AG04449 (cell line): ENCODE data around the gene RBM11.

Source experiments
- CTCF ChIA-PET: fragments of 350-600 bp; formaldehyde crosslinking; extraction: SDS; loops from one replicate; lab custom pipeline; 2021; ENCODE audit warnings: antibody characterized with exemption; lab: Yijun Ruan, JAX
- POLR2A ChIA-PET: fragments of 400-600, 350-600 bp; formaldehyde crosslinking; extraction: SDS; loops from one replicate; lab custom pipeline; 2020; ENCODE audit warnings: antibody characterized with exemption, inconsistent platforms; lab: Yijun Ruan, JAX
- DNase-seq: peaks from one replicate; pipeline ENCODE4 v3.0.0-alpha.2; 2010; ENCODE audit warnings: low read depth, low spot score
- H3K4me3 ChIP-seq: 2 replicates; pipeline ENCODE4 v1.5.1; 2011; ENCODE audit warnings: low read depth, mild to moderate bottlenecking, control low read depth, low read length
- TF ChIP-seq, protein P1 (sequence below): IDR thresholded peaks from one replicate; pipeline ENCODE4 v1.5.1; 2011; ENCODE audit warnings: mild to moderate bottlenecking, moderate library complexity, low read length, control low read depth, inconsistent platforms; ENCODE audit not compliant: insufficient read depth; ENCODE audit errors: missing control alignments

RBM11 gene

GRCh38 chr21:14273736-14274538, 58.0 kb downstream of the RBM11 start:
- ChIA-PET POLR2A (no interaction called here), CTCF (no interaction called here)
- no peak overlapping the region for H3K4me3 ChIP-seq
- no peak for DNase-seq
- TF ChIP-seq, protein P1, sequence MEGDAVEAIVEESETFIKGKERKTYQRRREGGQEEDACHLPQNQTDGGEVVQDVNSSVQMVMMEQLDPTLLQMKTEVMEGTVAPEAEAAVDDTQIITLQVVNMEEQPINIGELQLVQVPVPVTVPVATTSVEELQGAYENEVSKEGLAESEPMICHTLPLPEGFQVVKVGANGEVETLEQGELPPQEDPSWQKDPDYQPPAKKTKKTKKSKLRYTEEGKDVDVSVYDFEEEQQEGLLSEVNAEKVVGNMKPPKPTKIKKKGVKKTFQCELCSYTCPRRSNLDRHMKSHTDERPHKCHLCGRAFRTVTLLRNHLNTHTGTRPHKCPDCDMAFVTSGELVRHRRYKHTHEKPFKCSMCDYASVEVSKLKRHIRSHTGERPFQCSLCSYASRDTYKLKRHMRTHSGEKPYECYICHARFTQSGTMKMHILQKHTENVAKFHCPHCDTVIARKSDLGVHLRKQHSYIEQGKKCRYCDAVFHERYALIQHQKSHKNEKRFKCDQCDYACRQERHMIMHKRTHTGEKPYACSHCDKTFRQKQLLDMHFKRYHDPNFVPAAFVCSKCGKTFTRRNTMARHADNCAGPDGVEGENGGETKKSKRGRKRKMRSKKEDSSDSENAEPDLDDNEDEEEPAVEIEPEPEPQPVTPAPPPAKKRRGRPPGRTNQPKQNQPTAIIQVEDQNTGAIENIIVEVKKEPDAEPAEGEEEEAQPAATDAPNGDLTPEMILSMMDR, result no peak

GRCh38 chr21:14275702-14276205, 59.8 kb downstream of the RBM11 start:
- TF ChIP-seq, protein P1, result no peak
- DNase-seq, result no peak
- ChIA-PET POLR2A (no interaction called here), CTCF (no interaction called here)
- H3K4me3 ChIP-seq, result no peak overlapping the region
